HG02759 (cell line): ENCODE data around the gene APOL4.
"Not testable (repeated sequence)": the region's sequence is repeated elsewhere in the genome, so short reads cannot be mapped to it uniquely, and the experiment has no call there.

Experiments
- ATAC-seq: cut with Tn5 transposase; IDR thresholded peaks from one replicate; pipeline ENCODE4 v1.9.1; 2021; ENCODE audit warnings: mild to moderate bottlenecking, moderate library complexity; ENCODE audit not compliant: unreplicated experiment

APOL4 gene

DNA sequence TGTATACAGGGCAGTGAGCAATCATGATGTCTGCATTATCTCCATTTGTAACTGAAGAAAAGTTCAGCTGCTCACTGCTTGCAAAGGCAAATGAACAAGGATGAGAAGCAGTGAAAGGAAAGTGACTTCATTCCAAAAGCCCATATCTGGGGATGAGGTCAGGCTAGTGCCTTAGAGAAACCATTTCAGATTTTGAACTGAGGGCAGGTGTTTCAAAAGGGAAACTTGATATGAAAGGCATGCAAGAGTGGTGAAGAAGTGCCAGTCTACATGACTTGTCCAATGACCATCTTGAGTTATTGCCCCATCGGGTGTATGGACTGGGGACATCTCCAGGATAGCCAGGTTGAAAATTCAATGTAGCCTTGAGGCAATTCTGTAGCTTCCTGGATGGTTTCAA is 7.3 kb upstream of the APOL4 start:
- ATAC-seq, result no peak

DNA sequence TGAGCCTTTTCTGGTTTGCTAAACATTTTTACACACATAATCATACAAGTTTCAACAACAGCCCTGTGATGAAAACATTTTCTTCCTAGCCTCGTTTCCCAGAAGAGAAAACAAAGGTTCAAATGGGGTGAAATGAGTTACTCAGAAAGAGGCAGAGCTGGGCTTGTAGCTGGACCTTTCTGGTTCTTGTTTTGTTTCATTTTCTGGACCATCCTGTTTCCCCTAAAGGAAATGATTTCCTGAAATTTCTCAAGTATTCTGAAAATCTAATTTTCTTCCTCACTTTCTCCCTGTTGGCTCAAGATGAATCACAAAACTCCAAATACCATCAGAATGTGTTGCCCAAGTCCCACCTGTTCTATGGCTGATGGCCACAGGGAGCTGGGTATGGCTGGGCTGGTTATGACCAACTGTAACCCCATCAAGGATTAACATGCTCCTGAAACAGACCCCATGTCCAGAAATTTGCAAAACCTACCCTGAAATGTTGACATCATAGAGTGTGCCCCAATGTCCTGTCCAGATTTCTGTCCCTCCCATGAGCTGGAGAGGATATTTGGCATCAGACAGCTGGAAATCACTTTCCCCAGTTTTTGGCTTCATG is 6.7 kb upstream of the APOL4 start:
- no peak for ATAC-seq

DNA sequence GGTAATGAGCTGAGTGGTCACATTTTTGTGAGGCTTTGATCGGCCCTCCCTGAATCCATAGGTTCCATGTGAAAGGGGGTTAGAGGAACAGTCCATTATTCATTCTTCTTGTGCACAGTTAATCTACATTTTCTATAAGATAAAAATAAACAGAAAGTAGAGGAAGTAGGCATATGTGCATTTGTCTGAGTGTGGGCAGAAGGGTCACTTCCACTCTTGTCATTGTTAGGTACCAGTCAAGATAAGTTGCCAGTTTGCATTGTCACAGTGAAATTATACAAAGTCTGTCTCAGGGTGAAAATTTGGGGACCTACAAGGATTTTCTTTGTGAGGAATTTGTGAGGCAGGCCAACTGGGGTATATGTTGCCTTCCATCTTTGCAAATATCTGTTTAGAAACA is 4.6 kb upstream of the APOL4 start:
- no peak for ATAC-seq

DNA sequence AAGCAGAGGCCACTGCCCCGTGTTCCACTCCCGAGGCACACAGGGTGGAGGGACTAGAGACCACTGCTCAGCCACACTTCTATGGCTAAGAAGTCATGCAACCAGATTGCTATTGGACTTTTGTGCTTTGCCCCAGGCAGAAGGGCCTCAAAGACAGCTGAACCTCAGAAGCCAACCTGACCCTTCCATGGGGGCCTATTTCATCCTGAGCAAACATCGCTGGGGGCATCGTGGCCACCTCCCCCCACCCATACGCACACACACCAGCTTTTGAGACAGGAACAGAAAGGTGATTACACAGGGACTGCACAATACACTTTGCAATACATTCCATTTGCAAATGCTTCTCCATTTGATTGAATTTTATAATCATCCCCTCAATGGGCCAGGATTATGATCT is 4.0 kb upstream of the APOL4 start:
- not testable (repeated sequence) for ATAC-seq

DNA sequence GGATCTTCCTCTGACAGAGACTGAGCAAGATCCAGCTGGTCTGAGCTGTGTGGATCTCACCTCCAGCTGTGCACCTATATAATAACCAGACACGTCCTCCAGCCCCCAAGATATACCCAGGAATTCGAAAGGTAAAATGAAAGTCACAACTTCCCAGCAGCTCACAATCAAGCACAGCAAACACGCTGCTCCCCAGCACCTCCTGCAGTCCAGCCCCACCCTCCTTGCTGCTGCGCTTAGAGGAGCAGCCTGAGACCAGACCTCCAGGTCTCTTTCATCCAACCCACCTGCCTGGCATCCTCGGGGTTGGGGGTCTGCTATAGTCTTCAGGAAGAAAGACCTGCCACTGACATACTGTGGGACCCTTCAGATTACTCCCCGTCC is 3.0 kb upstream of the APOL4 start:
- no peak for ATAC-seq

DNA sequence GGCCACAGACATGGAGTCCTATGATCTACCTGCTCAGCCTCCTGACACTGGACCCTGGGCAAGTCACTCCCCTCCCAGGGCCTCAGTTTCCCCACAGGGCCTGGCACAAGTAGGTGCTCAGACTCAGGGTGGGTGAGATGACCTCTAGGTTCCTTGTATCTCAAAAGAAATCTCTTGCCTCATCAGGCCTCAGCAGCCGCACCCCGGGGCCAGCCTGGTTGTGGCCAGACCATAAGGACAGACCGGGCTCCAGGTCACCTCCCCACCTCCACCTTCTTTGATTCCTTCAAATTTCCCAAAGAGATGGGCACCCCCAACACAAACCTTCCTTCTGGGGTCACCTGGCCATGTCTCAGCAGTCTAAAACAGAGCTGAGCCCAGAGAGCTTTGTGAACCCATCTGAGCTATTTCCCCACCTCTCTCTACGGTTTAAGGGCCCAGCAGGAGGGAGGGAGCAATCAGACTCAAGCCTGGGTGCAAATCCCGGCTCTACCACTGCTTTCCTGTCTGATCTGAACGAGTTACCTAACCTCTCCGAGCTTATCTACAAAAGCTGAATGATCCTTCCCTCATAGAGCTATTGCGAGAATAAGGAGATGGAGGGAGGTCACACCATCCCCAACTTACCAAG is 2.5 kb upstream of the APOL4 start:
- no peak for ATAC-seq

DNA sequence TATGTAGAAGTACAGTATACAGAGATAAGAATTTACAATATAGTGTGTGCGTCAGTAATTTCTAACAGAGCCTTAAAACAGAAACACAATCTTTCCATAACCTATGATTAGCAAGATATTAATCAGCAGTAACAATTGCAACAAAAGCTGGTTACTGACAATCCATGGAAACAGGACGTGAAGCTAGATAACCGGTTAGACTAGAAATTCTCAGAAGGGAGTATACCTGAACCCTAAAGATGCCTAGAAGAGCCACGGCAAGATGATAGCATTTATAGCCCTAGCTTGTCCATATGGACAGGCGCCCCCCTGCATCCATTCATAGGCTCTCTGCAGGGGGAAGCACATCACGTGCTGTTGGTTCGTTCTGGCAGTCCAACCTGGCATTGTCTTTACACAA is 1.8 kb upstream of the APOL4 start:
- not testable (repeated sequence) for ATAC-seq

DNA sequence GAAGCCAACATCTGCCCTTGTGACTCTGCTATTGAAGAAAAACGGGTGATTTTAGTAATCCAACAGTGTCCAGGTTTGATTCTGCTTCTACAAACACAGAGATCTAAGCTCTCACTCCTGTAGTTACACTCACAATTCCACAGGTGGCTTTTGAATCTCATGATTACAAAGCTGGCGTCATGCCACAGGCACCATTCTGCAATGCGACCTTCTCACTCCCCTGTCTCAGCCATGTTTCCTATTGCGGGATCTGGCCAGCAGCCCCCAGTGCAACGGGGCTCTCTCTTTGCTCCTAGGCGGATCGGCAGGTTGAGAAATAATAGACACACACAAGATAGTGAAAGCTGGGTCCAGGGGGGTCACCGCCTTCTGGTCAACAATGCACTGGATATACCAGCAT is 1.3 kb upstream of the APOL4 start:
- ATAC-seq, result not testable (repeated sequence)

DNA sequence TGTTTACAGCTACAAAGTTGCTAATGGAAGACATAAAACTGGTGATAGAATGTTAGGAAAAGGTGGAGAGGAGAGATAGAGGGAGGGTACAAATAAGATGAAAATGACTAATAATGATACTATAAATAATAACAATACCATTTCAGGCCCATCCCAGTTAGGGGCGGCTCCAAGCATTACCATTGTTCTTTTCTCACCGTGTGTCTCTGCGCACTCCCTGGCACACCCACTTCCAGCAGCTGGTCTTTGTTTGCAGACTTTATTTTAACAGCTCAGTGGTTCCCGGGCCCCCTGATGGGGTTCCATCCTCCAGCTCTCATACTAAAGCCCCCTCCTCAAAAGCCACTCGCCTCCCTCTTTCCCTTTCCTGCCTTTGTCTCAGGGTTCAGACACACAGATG is 584 bp downstream of the APOL4 start:
- not testable (repeated sequence) for ATAC-seq

DNA sequence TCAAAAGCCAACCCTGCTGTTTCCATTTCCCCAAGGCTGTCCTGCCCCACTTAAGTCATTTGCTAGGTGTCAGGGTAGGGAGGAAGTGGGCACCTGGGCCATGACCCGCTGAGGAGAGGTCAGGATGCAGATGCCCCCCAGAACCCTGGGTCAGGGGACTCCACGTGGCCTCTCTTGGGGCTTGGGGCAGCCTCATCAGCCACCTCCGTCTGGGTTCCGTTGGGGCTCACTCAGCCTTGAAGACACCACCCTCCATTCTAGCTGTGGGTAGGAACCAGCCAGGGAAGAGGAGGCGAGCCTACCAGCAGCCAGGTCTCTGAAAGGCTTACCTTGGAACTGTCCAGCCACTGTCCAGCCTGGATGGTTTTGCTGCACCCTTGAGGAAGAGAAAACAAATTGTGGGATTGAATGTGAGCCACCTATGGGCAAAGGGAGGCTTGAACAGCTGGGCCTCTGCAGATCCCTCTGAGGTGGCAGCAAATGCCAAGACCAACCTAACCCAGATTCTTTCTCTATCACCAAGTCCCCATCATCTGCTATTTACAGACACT is 2.5 kb downstream of the APOL4 start:
- no peak for ATAC-seq

DNA sequence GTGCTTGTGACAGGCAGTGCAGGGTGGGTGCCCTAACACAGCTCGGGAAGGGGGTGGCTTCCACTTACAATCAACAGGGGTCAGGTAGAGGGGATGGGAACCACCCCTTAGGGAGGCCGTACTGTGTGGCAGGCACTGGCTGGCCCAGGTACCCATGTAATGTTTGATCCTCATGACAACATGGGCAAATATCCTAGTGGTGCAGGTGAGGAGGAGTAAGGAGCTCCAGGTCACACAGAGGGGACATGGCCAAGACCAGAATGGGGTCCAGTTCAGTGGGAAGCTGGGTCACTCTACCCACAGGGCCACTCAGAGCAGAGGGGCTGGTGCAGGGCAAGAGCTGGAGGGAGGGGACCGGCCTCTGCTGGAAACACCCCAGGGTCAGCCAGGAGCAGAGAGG is 3.1 kb downstream of the APOL4 start:
- no peak for ATAC-seq

DNA sequence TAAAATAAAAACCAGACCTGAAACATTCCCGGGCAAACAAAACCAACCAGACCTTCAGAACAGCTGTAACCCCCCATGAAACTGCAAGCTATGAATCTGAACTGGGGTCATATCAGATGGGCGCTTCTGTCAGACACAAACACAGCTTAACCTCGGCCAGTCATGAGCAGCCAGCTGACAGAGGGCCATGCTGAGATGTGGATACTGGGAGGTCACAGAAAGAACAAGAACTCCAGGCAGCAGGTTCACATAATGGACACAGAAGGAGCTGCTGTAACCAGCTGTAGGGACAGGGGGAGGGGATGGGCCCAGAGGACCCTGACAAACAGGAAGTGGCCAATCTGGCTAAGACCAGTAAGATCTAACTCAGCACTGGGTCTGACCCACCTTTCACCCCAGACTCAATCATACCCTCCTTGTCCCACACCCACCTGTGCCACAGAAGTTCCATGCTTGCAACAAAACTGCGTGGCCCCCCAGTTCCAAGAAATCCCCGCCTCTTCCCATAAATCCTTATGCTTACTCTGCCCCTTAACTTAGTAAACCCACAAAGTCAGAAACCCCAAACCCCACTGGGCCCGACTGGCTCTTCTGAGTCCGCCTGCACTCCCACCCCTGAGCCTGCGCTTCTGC is 4.0 kb downstream of the APOL4 start:
- no peak for ATAC-seq

DNA sequence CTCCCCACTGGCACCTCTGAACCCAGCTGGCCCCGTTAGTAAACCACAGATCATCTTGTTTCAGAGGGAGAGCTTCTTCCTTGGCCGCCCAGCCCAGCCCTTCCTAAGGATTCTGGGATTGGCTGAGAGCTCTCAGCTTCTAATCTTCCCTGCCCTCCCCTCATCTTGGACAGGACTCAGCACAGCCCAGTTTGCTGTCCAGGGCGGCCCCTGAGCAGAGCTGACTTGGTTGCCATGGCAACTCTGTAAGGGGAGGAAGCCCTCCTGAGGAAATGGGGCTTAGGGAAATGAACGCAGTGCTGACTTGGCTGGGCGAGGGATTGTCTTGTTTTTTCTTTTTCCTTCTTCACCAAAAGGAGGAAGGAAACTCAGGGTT is 4.6 kb downstream of the APOL4 start:
- no peak for ATAC-seq

DNA sequence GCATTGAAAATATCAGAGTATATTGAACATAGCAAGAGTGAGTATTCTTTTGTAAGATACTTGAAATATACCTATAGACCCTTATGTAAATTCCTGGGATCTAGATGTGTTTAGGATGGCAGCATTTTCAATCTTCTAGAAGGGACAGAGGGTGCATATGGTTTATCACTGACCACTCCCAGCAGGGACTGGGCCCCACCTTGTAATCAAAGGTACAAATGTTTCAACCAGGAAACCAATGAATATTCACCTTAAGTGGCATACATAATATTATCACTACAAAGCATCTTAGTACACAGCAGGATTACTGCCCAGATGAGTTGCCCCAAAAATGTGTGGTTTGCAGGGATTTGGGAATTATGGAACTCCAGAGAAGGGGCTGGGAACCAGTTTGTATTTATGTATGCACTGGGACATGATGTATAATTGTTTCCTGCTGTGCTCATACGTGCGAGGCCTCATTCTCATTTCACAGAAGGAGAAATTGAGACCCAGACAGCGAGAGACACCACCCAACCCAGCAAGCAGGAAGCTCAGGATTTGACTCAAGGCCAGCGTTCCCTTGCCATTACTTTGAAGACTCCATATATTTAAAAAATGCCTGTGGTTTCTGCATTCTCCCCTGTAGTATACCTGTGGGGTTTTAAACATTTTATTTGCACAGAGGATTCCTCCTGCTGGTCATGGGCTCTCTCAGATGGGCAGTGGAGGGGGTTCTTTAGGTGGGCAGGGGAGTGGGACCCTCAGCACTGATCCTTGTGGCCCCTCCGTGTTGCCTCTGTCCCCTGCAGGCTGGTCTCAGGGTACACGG is 5.2 kb downstream of the APOL4 start:
- no peak for ATAC-seq

DNA sequence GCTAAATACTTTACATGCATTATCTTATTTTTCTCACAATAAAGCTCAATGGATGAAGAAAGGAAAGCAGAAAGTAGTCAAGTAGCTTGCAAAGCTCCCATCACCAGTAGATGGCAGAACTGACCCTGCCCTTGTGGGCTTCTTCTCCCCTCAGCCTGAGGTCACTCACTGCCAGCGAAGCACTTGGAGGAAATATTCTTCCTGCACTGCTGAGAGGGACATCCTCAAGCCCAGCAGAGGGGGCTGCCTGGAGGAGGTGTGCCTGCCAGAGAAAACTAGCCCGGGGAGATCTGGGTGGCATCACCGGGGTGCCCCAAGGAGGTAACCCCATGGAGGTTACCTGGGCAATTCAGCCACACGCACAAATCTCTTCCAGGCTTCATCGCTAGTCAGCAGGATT is 6.6 kb downstream of the APOL4 start:
- no peak for ATAC-seq

DNA sequence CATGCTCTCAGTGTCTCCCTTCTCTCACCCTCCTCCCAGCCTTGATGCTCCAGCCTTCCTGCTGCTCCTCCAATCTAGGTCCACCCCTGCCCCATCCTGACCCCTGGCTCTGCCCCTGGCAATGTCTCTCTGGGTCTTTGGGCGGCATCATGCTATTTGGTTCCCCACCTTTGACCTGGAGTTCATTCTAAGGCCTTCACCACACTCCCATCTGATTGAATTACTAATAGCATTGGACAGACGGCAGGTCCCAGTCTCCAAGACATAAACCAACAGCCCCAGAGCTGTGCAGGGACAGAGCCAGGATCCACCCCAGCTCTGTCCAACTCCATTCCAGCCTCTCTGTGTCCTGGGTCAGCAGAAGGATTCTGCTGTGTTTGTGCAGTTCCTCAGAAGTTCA is 7.2 kb downstream of the APOL4 start:
- ATAC-seq, result no peak

DNA sequence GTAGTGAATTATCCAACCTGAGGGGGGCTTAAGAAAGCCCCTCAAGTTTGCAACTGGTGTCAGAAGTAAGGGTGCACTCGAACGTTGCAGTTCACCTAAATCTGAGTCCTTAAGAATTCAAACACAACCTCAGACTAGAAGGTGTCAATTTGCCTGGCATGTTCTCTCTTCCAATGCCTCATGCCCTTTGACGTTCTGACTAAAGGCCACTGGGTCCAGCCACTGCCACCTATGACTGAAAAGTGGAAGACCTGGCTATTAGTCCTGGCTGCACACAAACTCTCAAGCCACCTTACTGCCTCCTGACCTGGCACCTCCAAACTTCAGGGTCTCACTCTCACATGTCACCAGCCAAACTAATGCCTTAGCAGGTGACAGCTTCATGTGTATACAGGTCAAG is 8.0 kb downstream of the APOL4 start:
- ATAC-seq, result no peak

DNA sequence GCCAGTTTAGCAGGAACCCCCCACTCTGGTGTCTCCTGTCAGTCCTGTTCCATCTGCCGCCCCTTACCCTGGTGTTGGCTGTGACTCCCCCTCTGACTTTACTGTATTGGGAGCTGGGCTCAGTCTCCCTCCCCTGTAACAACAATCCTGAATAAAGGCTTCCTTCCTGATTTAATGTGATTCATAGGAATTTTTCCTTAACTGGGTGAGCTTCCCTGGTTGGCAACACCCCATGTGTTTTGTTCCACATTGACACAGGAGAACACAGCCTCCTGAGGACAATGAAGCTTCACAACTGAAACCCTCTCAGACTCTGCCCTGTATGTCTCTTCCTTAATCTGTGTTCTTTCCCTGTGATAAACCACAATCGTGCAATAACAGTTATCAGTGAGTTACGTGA is 8.4 kb downstream of the APOL4 start:
- ATAC-seq, result no peak

DNA sequence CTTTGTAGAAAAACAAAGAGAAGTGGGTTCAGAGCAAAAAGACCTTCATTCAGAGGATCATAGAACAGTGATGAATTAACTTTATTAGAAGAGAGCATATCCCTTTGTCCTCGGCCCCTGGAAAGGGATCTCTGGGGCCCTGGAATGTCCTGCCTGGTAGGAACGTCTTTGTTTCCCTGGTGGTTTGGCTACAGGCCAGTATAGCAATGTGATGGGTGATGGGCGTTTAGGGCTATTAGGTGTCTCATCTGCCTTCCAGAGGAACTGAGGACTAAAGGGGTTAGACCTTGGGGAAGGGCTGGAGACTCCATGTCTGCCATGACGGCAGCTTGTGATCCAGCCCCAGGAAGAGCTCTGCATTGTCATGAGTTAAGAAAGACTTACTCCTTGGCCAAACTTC is 9.1 kb downstream of the APOL4 start:
- ATAC-seq, result no peak

DNA sequence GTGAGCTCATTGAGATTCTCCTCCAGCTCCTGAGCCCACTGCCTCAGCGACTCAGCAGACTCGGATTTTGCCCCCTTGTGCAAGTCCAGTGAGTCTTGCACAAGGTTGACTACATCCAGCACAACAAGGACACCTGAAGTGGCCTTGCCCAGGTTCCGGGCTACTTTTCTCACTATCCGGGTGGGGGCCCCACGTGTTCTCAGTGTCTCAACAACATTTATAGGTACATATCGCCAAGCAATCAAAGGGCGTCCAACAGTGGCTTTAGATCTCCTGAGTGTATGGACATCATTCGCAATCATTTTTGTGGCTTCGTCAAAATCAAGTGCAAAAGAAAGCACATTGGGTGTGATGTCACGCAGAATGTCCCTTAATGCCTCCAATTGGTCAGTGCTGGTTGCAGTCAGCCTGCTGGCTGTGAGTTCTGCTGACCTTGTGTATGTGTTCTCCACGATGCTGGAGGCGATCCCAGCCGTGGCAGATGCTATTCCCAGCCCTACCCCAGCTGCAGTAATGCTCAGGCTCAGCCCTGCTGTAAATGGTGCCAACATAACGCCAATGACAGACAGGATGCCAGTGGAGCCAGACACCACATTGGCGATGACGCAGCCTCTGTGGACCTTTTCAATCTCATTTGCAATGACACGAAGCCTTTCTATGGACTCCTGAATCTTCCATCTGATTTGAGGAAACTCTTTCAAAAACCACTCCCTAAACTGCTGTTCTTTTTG is 10.3 kb downstream of the APOL4 start:
- ATAC-seq, result no peak

DNA sequence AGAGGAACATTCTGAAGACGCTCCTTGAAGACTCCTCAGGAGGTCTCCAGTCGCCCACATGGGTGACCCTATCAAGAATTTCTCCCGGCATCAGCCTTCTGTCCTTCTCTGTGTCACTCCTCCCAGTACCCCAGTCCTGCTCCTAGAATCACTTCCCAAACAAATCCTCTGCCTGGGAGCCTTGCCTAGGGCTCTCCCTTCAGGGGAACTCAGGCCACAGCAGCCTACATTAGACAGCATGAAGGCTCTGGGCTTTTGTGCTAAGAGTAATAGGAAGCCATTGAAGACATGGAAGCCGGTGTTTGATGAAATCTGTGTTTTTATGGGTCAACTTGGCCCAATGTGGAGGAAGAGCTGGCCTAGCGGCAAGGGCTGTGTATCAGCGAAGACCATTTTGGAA is 13.7 kb downstream of the APOL4 start:
- ATAC-seq, result not testable (repeated sequence)
